Erythroblast (primary cell): ENCODE measurements around the gene FOXP1.

ENCODE experiments used
- GATA1 ChIP-seq: IDR thresholded peaks from 2 replicates; pipeline ENCODE4 v1.6.1; 2011; ENCODE audit warnings: low read depth, mild to moderate bottlenecking, control low read depth, low read length, moderate library complexity
- POLR2A ChIP-seq: IDR thresholded peaks from 2 replicates; pipeline ENCODE4 v1.6.1; 2011; ENCODE audit warnings: mild to moderate bottlenecking, low read length

DNA sequence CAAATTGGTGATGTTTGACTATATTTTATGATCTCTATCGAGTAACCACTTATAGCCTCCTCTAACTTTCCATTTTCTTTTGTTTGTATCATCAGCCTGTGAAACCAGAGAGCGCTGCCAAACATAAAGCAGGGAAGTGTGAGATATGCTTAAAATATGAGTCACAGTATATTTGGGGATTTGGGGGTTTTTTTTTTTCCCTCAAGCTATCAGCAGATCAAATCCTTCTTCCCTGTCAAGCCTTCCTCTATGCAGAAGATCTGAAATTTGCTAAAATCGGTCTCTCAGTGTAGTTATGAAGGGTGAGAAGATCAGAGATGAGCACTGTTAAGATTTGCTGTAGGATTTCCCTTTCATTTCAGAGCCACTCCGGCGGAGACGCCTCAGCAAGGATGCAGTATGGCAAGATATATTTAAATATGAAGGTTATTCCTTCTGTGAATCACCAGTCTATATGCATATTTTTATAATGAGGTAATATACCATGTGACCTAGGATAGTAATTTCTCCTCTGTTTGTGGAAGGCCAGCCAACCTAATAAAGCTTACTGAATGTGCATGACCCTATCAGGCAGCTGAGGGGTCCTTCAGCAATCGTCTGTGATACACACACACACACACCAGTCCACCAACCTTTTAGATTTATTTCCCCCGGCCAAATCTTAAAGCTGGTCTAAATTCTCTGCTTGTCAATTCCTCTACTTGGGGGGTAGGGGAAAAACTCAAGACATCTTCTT, 474.1 kb downstream of the FOXP1 start:
- TF ChIP-seq POLR2A (no peak), GATA1 (no peak)
